H9 (cell line): ENCODE measurements around the gene KIF26A. TPM values are rescaled to one million over a fixed set of nuclear protein-coding genes. Genes with fewer than 3 reads are reported as not detected.

ENCODE experiments used
- DNase-seq: peaks from one replicate; pipeline ENCODE4 v3.0.0-alpha.2; 2017
- H2AFZ ChIP-seq: one replicate; pipeline ENCODE4 v1.6.1; 2013; ENCODE audit warnings: mild to moderate bottlenecking, low read length, control low read depth, moderate library complexity
- H2AK5ac ChIP-seq: 2 replicates; pipeline ENCODE4 v1.6.1; 2013; ENCODE audit warnings: low read length, control low read depth, mixed read lengths; ENCODE audit not compliant: insufficient read length
- H2BK120ac ChIP-seq: one replicate; pipeline ENCODE4 v1.6.1; 2013; ENCODE audit warnings: low read depth, mild to moderate bottlenecking, low read length, control low read depth, inconsistent platforms; ENCODE audit not compliant: poor library complexity, severe bottlenecking
- H2BK12ac ChIP-seq: 2 replicates; pipeline ENCODE4 v1.6.1; 2013; ENCODE audit warnings: low read length, control low read depth, mixed read lengths, low read depth; ENCODE audit not compliant: insufficient read length
- H2BK15ac ChIP-seq: 2 replicates; pipeline ENCODE4 v1.6.1; 2013; ENCODE audit warnings: low read depth, low read length, control low read depth
- H2BK20ac ChIP-seq: one replicate; pipeline ENCODE4 v1.6.1; 2013; ENCODE audit warnings: low read depth, mild to moderate bottlenecking, low read length, control low read depth, inconsistent platforms; ENCODE audit not compliant: poor library complexity, severe bottlenecking
- H2BK5ac ChIP-seq: 2 replicates; pipeline ENCODE4 v1.6.1; 2013; ENCODE audit warnings: low read length, control low read depth, mixed read lengths; ENCODE audit not compliant: insufficient read length
- H3K14ac ChIP-seq: 2 replicates; pipeline ENCODE4 v1.6.1; 2013; ENCODE audit warnings: low read length, control low read depth; ENCODE audit not compliant: insufficient read depth
- H3K18ac ChIP-seq: 2 replicates; pipeline ENCODE4 v1.6.1; 2013; ENCODE audit warnings: low read depth, mild to moderate bottlenecking, mixed read lengths, low read length, control low read depth; ENCODE audit not compliant: insufficient read length
- H3K23ac ChIP-seq: 2 replicates; pipeline ENCODE4 v1.6.1; 2013; ENCODE audit warnings: low read length, control low read depth, mixed read lengths, low read depth; ENCODE audit not compliant: insufficient read length
- H3K23me2 ChIP-seq: 2 replicates; pipeline ENCODE4 v1.6.1; 2013; ENCODE audit warnings: low read depth, mild to moderate bottlenecking, mixed read lengths, low read length, control low read depth; ENCODE audit not compliant: insufficient read length, poor library complexity, severe bottlenecking
- H3K27ac ChIP-seq: 2 replicates; pipeline ENCODE4 v1.5.1; 2013; ENCODE audit warnings: low read length, control low read depth, mixed read lengths, low read depth; ENCODE audit not compliant: insufficient read length
- H3K27me3 ChIP-seq: 2 replicates; pipeline ENCODE4 v1.6.1; 2013; ENCODE audit warnings: low read length, control low read depth, inconsistent platforms; ENCODE audit not compliant: insufficient read depth
- H3K4ac ChIP-seq: 2 replicates; pipeline ENCODE4 v1.6.1; 2013; ENCODE audit warnings: low read depth, mild to moderate bottlenecking, control low read depth, inconsistent platforms, low read length, moderate library complexity
- H3K4me1 ChIP-seq: 2 replicates; pipeline ENCODE4 v1.6.1; 2013; ENCODE audit warnings: low read length, control low read depth, inconsistent platforms; ENCODE audit not compliant: insufficient read depth
- H3K4me2 ChIP-seq: 2 replicates; pipeline ENCODE4 v1.6.1; 2013; ENCODE audit warnings: low read length, control low read depth, mixed read lengths; ENCODE audit not compliant: insufficient read length, insufficient read depth
- H3K56ac ChIP-seq: 2 replicates; pipeline ENCODE4 v1.6.1; 2013; ENCODE audit warnings: low read depth, mild to moderate bottlenecking, mixed read lengths, low read length, control low read depth; ENCODE audit not compliant: insufficient read length
- H3K79me1 ChIP-seq: 2 replicates; pipeline ENCODE4 v1.6.1; 2013; ENCODE audit warnings: low read depth, mild to moderate bottlenecking, moderate library complexity, low read length, control low read depth, inconsistent platforms; ENCODE audit not compliant: insufficient read depth, poor library complexity, severe bottlenecking
- H3K79me2 ChIP-seq: 2 replicates; pipeline ENCODE4 v1.6.1; 2013; ENCODE audit warnings: low read length, control low read depth, inconsistent platforms; ENCODE audit not compliant: insufficient read depth
- H3K9ac ChIP-seq: 2 replicates; pipeline ENCODE4 v1.6.1; 2013; ENCODE audit warnings: low read length, control low read depth, mixed read lengths; ENCODE audit not compliant: insufficient read length; ENCODE audit errors: extremely low read depth
- H3K9me3 ChIP-seq: one replicate; pipeline ENCODE4 v1.6.1; 2013; ENCODE audit warnings: low read depth, low read length, inconsistent platforms; ENCODE audit not compliant: control insufficient read depth
- H3T11ph ChIP-seq: one replicate; pipeline ENCODE4 v1.6.1; 2013; ENCODE audit warnings: mild to moderate bottlenecking, low read length, control low read depth, inconsistent platforms
- H4K20me1 ChIP-seq: one replicate; pipeline ENCODE4 v1.6.1; 2013; ENCODE audit not compliant: control insufficient read depth, insufficient read length, insufficient read depth
- H4K5ac ChIP-seq: 2 replicates; pipeline ENCODE4 v1.6.1; 2013; ENCODE audit warnings: low read depth, mild to moderate bottlenecking, mixed read lengths, low read length, control low read depth; ENCODE audit not compliant: insufficient read length
- H4K8ac ChIP-seq: replicated peaks from 2 replicates; pipeline ENCODE4 v1.6.1; 2013; ENCODE audit warnings: low read length, control low read depth, mixed read lengths, low read depth; ENCODE audit not compliant: insufficient read length
- H4K91ac ChIP-seq: 2 replicates; pipeline ENCODE4 v1.6.1; 2013; ENCODE audit warnings: low read depth, mild to moderate bottlenecking, moderate library complexity, mixed read lengths, low read length, control low read depth; ENCODE audit not compliant: insufficient read length
- H3K27ac Mint-ChIP-seq, 3 experiments: 2 replicates in 2 of 3; 3 replicates in 1 of 3; pipeline ENCODE4 v1.8.0; 2020 to 2021; ENCODE audit warnings: mixed read lengths in 3 of 3, mild to moderate bottlenecking in 1 of 3, moderate library complexity in 1 of 3
- H3K27me3 Mint-ChIP-seq: 2 replicates; pipeline ENCODE4 v1.8.0; 2021; ENCODE audit warnings: low read depth, mild to moderate bottlenecking, moderate library complexity, mixed read lengths
- H3K36me3 Mint-ChIP-seq, 3 experiments: 2 replicates in 2 of 3; 3 replicates in 1 of 3; pipeline ENCODE4 v1.8.0; 2020 to 2021; ENCODE audit warnings: low read depth in 3 of 3, mixed read lengths in 3 of 3; ENCODE audit not compliant: insufficient read depth in 1 of 3
- H3K4me1 Mint-ChIP-seq, 2 experiments: 2 replicates each; pipeline ENCODE4 v1.8.0; 2020; ENCODE audit warnings: mixed read lengths in 2 of 2
- H3K4me3 Mint-ChIP-seq, 2 experiments: 2 replicates in 1 of 2; 3 replicates in 1 of 2; pipeline ENCODE4 v1.8.0; 2020 to 2021; ENCODE audit warnings: mild to moderate bottlenecking in 2 of 2, mixed read lengths in 2 of 2, moderate library complexity in 1 of 2
- H3K9me3 Mint-ChIP-seq, 2 experiments: 2 replicates in 1 of 2; 3 replicates in 1 of 2; pipeline ENCODE4 v1.8.0; 2020; ENCODE audit warnings: mild to moderate bottlenecking in 2 of 2, mixed read lengths in 2 of 2, moderate library complexity in 1 of 2
- CTCF ChIP-seq: fragments of 200-600 bp; sonication (generic); conservative IDR thresholded peaks from 3 replicates; pipeline ENCODE4 v1.8.0; 2021; ENCODE audit warnings: antibody characterized with exemption, mild to moderate bottlenecking
- WGBS: extraction: QIAGEN DNeasy Blood & Tissue Kit; methylation state at CpG from one replicate; pipeline ENCODE4 v1.1.7; 2013; ENCODE audit warnings: missing lambda C conversion rate, low lambda C conversion rate, mixed read lengths; ENCODE audit not compliant: insufficient read length; ENCODE audit errors: extremely low coverage; 5-methylcytosine and 5-hydroxymethylcytosine counted together
- total RNA-seq: library from RNA; stranded (reverse); gene quantifications from 2 replicates; pipeline ENCODE4 v1.2.1, GENCODE V29; 2021

KIF26A gene
- total RNA-seq, 1 experiment from 2014 or later, result 44.2 TPM

GRCh38 chr14:104129556-104129955 is 8.8 kb upstream of the KIF26A start:
- Histone ChIP-seq H2BK12ac (no peak overlapping the region), H4K5ac (no peak overlapping the region), H2BK5ac (no peak overlapping the region), H3K14ac (no peak overlapping the region), H3K9ac (no peak overlapping the region), H2AK5ac (no peak overlapping the region), H3K9me3 (no peaks in the 10 kb centered on the region), H3K27ac (no peak overlapping the region), H3K56ac (no peak overlapping the region), H2BK120ac (no peak overlapping the region), H3K4ac (no peak overlapping the region), H3K23ac (no peak overlapping the region), H3K79me1 (no peaks in the 10 kb centered on the region), H3K23me2 (no peaks in the 10 kb centered on the region), H4K20me1 (no peaks in the 10 kb centered on the region), H3T11ph (no peak overlapping the region), H3K79me2 (no peaks in the 10 kb centered on the region), H4K8ac (no peak overlapping the region), H2AFZ (no peak overlapping the region), H3K4me2 (no peak overlapping the region), H3K4me1 (no peaks in the 10 kb centered on the region), H3K27me3 (no peaks in the 10 kb centered on the region), H2BK15ac (no peak overlapping the region), H4K91ac (no peak overlapping the region), H2BK20ac (no peak overlapping the region), H3K18ac (no peak overlapping the region)
- H3K27ac Mint-ChIP-seq, result no peak overlapping the region
- DNase-seq, result no peak
- H3K27me3 Mint-ChIP-seq, result peaks cover 56% of the 10 kb centered on the region
- WGBS, result no CpG with 5 or more reads among the region's 1 CpG
- TF ChIP-seq CTCF, result no peak
- peaks cover 0 to 5% of the 10 kb centered on the region in 2 experiments; a peak in 2 of 4 replicates for H3K4me1 Mint-ChIP-seq
- no peak overlapping the region for H3K4me3 Mint-ChIP-seq
- peaks cover 5 to 15% (median 7%) of the 10 kb centered on the region in 3 experiments; a peak in 5 of 7 replicates for H3K36me3 Mint-ChIP-seq
- peaks cover 39 to 44% of the 10 kb centered on the region in 2 experiments for H3K9me3 Mint-ChIP-seq
